Urinary bladder (tissue), 4 donors: ENCODE data around the gene ST13. TPM values are rescaled to one million over a fixed set of nuclear protein-coding genes. Genes with fewer than 3 reads are reported as not detected.
"Not testable (repeated sequence)": the region's sequence is repeated elsewhere in the genome, so short reads cannot be mapped to it uniquely, and the experiment has no call there.

Source experiments
- DNase-seq: peaks from one replicate; pipeline ENCODE4 v3.0.0-alpha.2; 2015; ENCODE audit errors: extremely low spot score
- H3K27ac ChIP-seq: one replicate; pipeline ENCODE4 v1.5.1; 2013; ENCODE audit warnings: low read depth, mild to moderate bottlenecking, moderate library complexity
- H3K36me3 ChIP-seq: one replicate; pipeline ENCODE4 v1.6.1; 2013; ENCODE audit warnings: mild to moderate bottlenecking, moderate library complexity; ENCODE audit not compliant: insufficient read depth
- H3K4me1 ChIP-seq: one replicate; pipeline ENCODE4 v1.6.1; 2013; ENCODE audit warnings: mild to moderate bottlenecking, moderate library complexity; ENCODE audit not compliant: insufficient read depth
- H3K4me3 ChIP-seq: one replicate; pipeline ENCODE4 v1.5.1; 2013; ENCODE audit warnings: low read depth, low read length
- WGBS: extraction: QIAGEN DNeasy Blood & Tissue Kit; methylation state at CpG from one replicate; pipeline ENCODE4 v1.1.7; 2013; 5-methylcytosine and 5-hydroxymethylcytosine counted together
- polyA plus RNA-seq: library from polyadenylated mRNA; stranded (reverse); fragments of 200-250 nt; gene quantifications from one replicate; pipeline ENCODE4 v1.2.3, GENCODE V29; 2013
- total RNA-seq: library from RNA; depleted of rRNA; stranded (reverse); fragments of >200 nt; gene quantifications from one replicate; pipeline ENCODE4 v1.2.3, GENCODE V29; 2014
- donor health status: healthy with polysubstance abuse.
- donor health status: healthy.

ST13 gene
- total RNA-seq (159 TPM), polyA plus RNA-seq (233 TPM)

- Histone ChIP-seq H3K4me1 (peaks cover 1% of the 10 kb centered on the region), H3K36me3 (no peaks in the 10 kb centered on the region), H3K4me3 (peak within 1 kb of the TSS; percentile 75), H3K27ac (peak within 1 kb of the TSS; percentile 94)
- peak; percentile 96 for DNase-seq
- under 1% methylated on average over 63 of the region's 63 CpGs for WGBS
These were observed at the start of gene ST13, which contains the start of gene XPNPEP3 for GRCh38 chr22:40856513-40857308. ST13 (minus strand) TSS chr22:40856639; CDS start chr22:40856540, 99 bp downstream. XPNPEP3 (plus strand) TSS chr22:40857148; CDS start chr22:40857182, 34 bp downstream.

- H3K4me3 ChIP-seq: no peak overlapping the region
- DNase-seq: no peak
- no peak overlapping the region for H3K27ac ChIP-seq
- no peaks in the 10 kb centered on the region for H3K4me1 ChIP-seq
- WGBS: 98% methylated on average over 1 of the region's 1 CpG
- H3K36me3 ChIP-seq: peaks cover 2% of the 10 kb centered on the region
These were observed 47.7 kb upstream of the ST13 start for GRCh38 chr22:40904101-40904500.

GRCh38 chr22:40898850-40899357 is 42.5 kb upstream of the ST13 start:
- H3K27ac ChIP-seq: no peak overlapping the region
- no peaks in the 10 kb centered on the region for H3K36me3 ChIP-seq
- DNase-seq: peak; percentile 15
- no peak overlapping the region for H3K4me3 ChIP-seq
- no peaks in the 10 kb centered on the region for H3K4me1 ChIP-seq
- WGBS: 38% methylated on average over 3 of the region's 3 CpGs

DNA sequence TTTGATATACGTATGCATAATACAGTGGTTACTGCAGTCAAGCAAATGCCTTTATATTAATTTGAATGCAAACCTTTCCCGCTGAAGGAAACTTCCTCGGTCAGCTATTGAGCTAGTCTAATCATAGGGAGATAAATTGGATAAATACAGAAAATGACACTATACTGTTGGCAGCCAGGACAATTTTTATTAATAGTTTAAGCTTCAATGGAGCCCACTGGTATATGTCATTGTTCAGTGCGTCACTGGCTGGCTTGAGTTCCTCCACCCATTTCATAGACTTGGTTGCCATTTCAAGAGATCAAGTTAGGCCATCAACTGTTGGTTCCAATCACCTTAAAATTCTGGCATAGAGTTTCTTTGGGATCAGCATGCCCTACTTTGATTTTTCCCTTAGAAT is 38.0 kb upstream of the ST13 start:
- Histone ChIP-seq H3K4me1 (no peaks in the 10 kb centered on the region), H3K36me3 (no peaks in the 10 kb centered on the region), H3K4me3 (no peak overlapping the region), H3K27ac (no peak overlapping the region)
- no peak for DNase-seq
- 94% methylated on average over 4 of the region's 4 CpGs for WGBS

DNA sequence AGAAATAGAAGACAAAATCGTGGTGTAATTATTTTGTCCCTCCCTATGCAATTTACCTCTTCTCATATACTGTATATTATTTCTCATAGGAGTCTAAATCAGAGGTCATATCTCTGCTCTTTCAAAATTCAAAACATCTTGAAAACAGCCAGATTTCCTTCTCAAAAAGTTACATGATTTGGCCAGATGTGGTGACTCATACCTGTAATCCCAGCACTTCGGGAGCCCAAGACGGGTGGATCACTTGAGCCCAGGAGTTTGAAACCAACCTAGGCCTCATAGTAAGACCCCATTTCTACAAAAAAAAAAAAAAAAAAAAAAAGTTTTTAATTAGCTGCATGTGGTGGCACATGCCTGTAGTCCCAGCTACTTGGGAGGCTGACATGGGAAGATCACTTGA is 34.4 kb upstream of the ST13 start:
- Histone ChIP-seq H3K27ac (no peak overlapping the region), H3K4me3 (no peak overlapping the region), H3K4me1 (no peaks in the 10 kb centered on the region), H3K36me3 (no peaks in the 10 kb centered on the region)
- WGBS: 83% methylated on average over 3 of the region's 3 CpGs
- no peak for DNase-seq

- Histone ChIP-seq H3K36me3 (no peaks in the 10 kb centered on the region), H3K4me3 (no peak overlapping the region), H3K27ac (no peak overlapping the region), H3K4me1 (no peaks in the 10 kb centered on the region)
- no peak for DNase-seq
These were observed 32.7 kb upstream of the ST13 start for GRCh38 chr22:40889116-40889515.

- Histone ChIP-seq H3K36me3 (peaks cover 2% of the 10 kb centered on the region), H3K27ac (no peak overlapping the region), H3K4me3 (no peak overlapping the region), H3K4me1 (no peaks in the 10 kb centered on the region)
- no peak for DNase-seq
- WGBS: 91% methylated on average over 2 of the region's 2 CpGs
These were observed 22.5 kb upstream of the ST13 start for GRCh38 chr22:40878922-40879321.

DNA sequence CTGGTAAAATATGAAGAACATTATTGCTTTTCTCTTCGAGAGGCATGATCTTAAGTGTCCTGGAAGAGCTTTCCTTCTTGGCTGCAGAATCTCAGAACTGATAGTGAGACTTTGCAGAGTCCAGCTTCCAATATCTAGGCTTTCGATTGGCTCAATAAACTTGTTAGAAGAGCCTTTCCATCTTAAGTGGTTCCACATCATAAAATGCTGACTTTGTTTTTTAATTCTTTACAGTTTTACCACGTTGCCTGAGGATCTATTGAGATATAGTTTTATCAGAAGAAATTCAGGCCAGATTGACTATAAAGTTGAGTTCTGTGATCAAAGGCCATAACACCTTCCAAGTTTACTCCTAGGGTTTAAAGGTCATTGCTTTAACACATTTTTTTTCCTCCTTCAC is 21.0 kb upstream of the ST13 start:
- Histone ChIP-seq H3K4me1 (no peaks in the 10 kb centered on the region), H3K4me3 (no peak overlapping the region), H3K36me3 (peaks cover 2% of the 10 kb centered on the region), H3K27ac (no peak overlapping the region)
- DNase-seq: no peak
- 34% methylated on average over 3 of the region's 3 CpGs for WGBS

- DNase-seq: no peak
- Histone ChIP-seq H3K4me1 (no peaks in the 10 kb centered on the region), H3K4me3 (no peak overlapping the region), H3K36me3 (peaks cover 2% of the 10 kb centered on the region), H3K27ac (no peak overlapping the region)
- 38% methylated on average over 1 of the region's 1 CpG for WGBS
These were observed 20.5 kb upstream of the ST13 start for GRCh38 chr22:40876907-40877306.

DNA sequence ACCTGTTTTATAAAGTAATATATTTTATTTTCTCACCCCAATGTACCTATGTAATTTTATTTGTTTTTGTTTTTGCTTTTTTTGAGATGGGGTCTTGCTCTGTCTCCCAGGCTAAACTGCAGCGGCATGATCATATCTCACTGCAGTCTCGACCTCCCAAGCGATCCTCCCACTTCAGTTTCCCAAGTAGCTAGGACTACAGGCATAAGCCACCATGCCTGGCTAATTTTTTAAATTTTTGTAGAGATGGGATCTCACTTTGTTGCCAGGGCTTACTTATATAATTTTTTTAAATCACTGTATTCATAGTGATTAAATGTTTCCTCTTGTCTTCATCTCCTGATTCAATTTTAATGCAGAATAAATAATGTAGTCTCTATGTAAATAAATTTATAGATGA is 18.7 kb upstream of the ST13 start:
- Histone ChIP-seq H3K27ac (no peak overlapping the region), H3K4me1 (no peaks in the 10 kb centered on the region), H3K36me3 (peaks cover 2% of the 10 kb centered on the region), H3K4me3 (no peak overlapping the region)
- no peak for DNase-seq
- WGBS: 92% methylated on average over 3 of the region's 3 CpGs

GRCh38 chr22:40874016-40874415 is 17.6 kb upstream of the ST13 start:
- Histone ChIP-seq H3K36me3 (peaks cover 2% of the 10 kb centered on the region), H3K4me3 (no peak overlapping the region), H3K4me1 (no peaks in the 10 kb centered on the region), H3K27ac (no peak overlapping the region)
- WGBS: 97% methylated on average over 3 of the region's 3 CpGs
- no peak for DNase-seq

DNA sequence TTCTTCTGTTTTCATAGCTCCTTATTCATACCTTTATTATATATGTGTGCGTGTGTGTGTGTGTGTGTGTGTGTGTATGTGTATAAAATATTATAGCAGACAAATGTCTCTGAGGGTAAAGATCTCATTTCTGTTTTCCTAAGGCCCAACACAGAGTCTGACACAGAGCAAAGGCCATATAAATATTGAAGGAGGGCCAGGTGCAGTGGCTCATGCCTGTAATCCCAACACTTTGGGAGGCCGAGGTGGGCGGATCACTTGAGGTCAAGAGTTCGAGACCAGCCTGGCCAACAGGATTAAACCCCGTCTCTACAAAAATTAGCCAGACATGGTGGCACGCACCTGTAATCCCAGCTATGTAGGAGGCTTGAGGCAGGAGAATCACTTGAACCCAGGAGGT is 11.9 kb upstream of the ST13 start:
- not testable (repeated sequence) for H3K4me1 ChIP-seq, DNase-seq, H3K36me3 ChIP-seq, H3K27ac ChIP-seq, H3K4me3 ChIP-seq
- 83% methylated on average over 6 of the region's 6 CpGs for WGBS

DNA sequence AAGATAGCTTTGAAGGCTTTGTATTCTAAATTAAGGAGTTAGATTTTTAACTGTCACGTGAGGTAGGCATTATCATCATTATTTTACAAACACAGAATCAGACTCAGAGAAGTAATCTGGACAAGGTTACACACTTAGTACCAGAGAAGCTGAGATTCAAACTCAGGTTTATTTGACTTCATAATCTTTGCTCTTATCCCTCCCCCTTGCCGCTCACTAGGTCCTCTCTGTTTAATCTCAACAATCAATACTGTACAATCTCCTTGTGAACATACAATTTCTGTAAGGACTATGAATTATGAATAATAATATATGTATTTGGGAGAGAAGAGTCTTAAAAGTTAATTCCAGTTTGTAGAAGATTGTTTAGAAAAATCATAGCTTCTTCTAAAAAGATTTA is 10.7 kb upstream of the ST13 start:
- WGBS: 82% methylated on average over 2 of the region's 2 CpGs
- H3K36me3 ChIP-seq: no peaks in the 10 kb centered on the region
- H3K27ac ChIP-seq: no peak overlapping the region
- H3K4me3 ChIP-seq: no peak overlapping the region
- H3K4me1 ChIP-seq: no peaks in the 10 kb centered on the region
- no peak for DNase-seq

DNA sequence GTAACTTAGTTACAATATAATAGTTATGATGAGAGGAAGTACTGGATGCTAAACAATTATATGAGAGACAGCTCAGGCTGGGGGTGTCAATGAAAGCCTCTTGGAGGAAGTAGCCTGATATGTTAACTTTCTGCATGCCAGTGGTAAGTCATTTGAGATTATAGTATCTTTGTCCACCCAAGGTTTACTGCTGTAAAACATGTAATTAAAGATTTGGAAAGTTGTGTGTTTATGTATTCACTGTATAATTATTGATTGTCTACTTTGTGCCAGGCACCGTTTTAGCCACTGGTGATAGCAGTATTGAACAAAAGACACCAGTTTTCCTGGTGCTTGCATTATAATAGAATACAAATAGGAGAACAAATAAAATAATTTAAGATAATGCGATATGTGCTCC is 6.1 kb upstream of the ST13 start:
- no peak for DNase-seq
- H3K36me3 ChIP-seq: no peaks in the 10 kb centered on the region
- 96% methylated on average over 2 of the region's 2 CpGs for WGBS
- H3K27ac ChIP-seq: no peak overlapping the region
- H3K4me3 ChIP-seq: no peak overlapping the region
- H3K4me1 ChIP-seq: peaks cover 1% of the 10 kb centered on the region
